ENCODE measurements around the gene RIC3.

The RIC3 gene

GRCh38 chr11:8156877-8157276, 11.9 kb downstream of the RIC3 start:
- Mint-ChIP-seq H3K27me3 (no peaks in the 10 kb centered on the region), H3K27ac (no peak overlapping the region), H3K4me1 (ENCODE audit: low read depth) (peaks cover 17% of the 10 kb centered on the region), H3K9me3 (no peaks in the 10 kb centered on the region), H3K4me3 (no peak overlapping the region), H3K36me3 (ENCODE audit: low read depth) (peaks cover 13% of the 10 kb centered on the region)
- no peak for DNase-seq

- H3K4me1 Mint-ChIP-seq (ENCODE audit: low read depth): no peaks in the 10 kb centered on the region
- H3K27me3 Mint-ChIP-seq: no peaks in the 10 kb centered on the region
- no peak overlapping the region for H3K4me3 Mint-ChIP-seq
- H3K9me3 Mint-ChIP-seq: no peaks in the 10 kb centered on the region
- H3K36me3 Mint-ChIP-seq (ENCODE audit: low read depth): peaks cover 52% of the 10 kb centered on the region
- DNase-seq: no peak
- H3K27ac Mint-ChIP-seq: no peak overlapping the region
Measured at GRCh38 chr11:8149726-8150125, 19.1 kb downstream of the RIC3 start.

GRCh38 chr11:8138526-8138925, 30.3 kb downstream of the RIC3 start:
- no peak overlapping the region for H3K4me3 Mint-ChIP-seq
- no peak for DNase-seq
- peaks cover 7% of the 10 kb centered on the region for H3K9me3 Mint-ChIP-seq
- no peaks in the 10 kb centered on the region for H3K4me1 Mint-ChIP-seq (ENCODE audit: low read depth)
- peaks cover 67% of the 10 kb centered on the region for H3K36me3 Mint-ChIP-seq (ENCODE audit: low read depth)
- H3K27me3 Mint-ChIP-seq: no peaks in the 10 kb centered on the region
- no peak overlapping the region for H3K27ac Mint-ChIP-seq

GRCh38 chr11:8127447-8127846, 41.4 kb downstream of the RIC3 start:
- Mint-ChIP-seq H3K27ac (no peak overlapping the region), H3K4me1 (ENCODE audit: low read depth) (peaks cover 4% of the 10 kb centered on the region), H3K9me3 (no peaks in the 10 kb centered on the region), H3K36me3 (ENCODE audit: low read depth) (peaks cover 50% of the 10 kb centered on the region), H3K4me3 (no peak overlapping the region), H3K27me3 (no peaks in the 10 kb centered on the region)
- DNase-seq: no peak

GRCh38 chr11:8126649-8127289, 42.1 kb downstream of the RIC3 start:
- H3K27me3 Mint-ChIP-seq: no peaks in the 10 kb centered on the region
- no peak for DNase-seq
- no peak overlapping the region for H3K27ac Mint-ChIP-seq
- peaks cover 4% of the 10 kb centered on the region for H3K4me1 Mint-ChIP-seq (ENCODE audit: low read depth)
- H3K9me3 Mint-ChIP-seq: no peaks in the 10 kb centered on the region
- peaks cover 53% of the 10 kb centered on the region for H3K36me3 Mint-ChIP-seq (ENCODE audit: low read depth)
- no peak overlapping the region for H3K4me3 Mint-ChIP-seq

GRCh38 chr11:8122173-8122764, 46.6 kb downstream of the RIC3 start:
- H3K27ac Mint-ChIP-seq: no peak overlapping the region
- H3K9me3 Mint-ChIP-seq: peaks cover 6% of the 10 kb centered on the region
- peaks cover 59% of the 10 kb centered on the region for H3K36me3 Mint-ChIP-seq (ENCODE audit: low read depth)
- peaks cover 4% of the 10 kb centered on the region for H3K4me1 Mint-ChIP-seq (ENCODE audit: low read depth)
- H3K4me3 Mint-ChIP-seq: no peak overlapping the region
- no peak for DNase-seq
- H3K27me3 Mint-ChIP-seq: no peaks in the 10 kb centered on the region

- DNase-seq: no peak
- H3K4me1 Mint-ChIP-seq (ENCODE audit: low read depth): no peaks in the 10 kb centered on the region
- H3K27me3 Mint-ChIP-seq: no peaks in the 10 kb centered on the region
- H3K36me3 Mint-ChIP-seq (ENCODE audit: low read depth): peaks cover 81% of the 10 kb centered on the region
- H3K4me3 Mint-ChIP-seq: no peak overlapping the region
- peaks cover 13% of the 10 kb centered on the region for H3K9me3 Mint-ChIP-seq
- no peak overlapping the region for H3K27ac Mint-ChIP-seq
Measured at GRCh38 chr11:8111636-8112035, 57.2 kb downstream of the RIC3 start.

- Mint-ChIP-seq H3K27ac (no peak overlapping the region), H3K9me3 (peaks cover 13% of the 10 kb centered on the region), H3K4me1 (ENCODE audit: low read depth) (no peaks in the 10 kb centered on the region), H3K27me3 (no peaks in the 10 kb centered on the region), H3K4me3 (no peak overlapping the region), H3K36me3 (ENCODE audit: low read depth) (peaks cover 80% of the 10 kb centered on the region)
- DNase-seq: no peak
Measured at GRCh38 chr11:8110396-8110795, 58.4 kb downstream of the RIC3 start.

- H3K9me3 Mint-ChIP-seq: peaks cover 7% of the 10 kb centered on the region
- no peak overlapping the region for H3K4me3 Mint-ChIP-seq
- peaks cover 75% of the 10 kb centered on the region for H3K36me3 Mint-ChIP-seq (ENCODE audit: low read depth)
- H3K27ac Mint-ChIP-seq: no peak overlapping the region
- no peaks in the 10 kb centered on the region for H3K27me3 Mint-ChIP-seq
- no peaks in the 10 kb centered on the region for H3K4me1 Mint-ChIP-seq (ENCODE audit: low read depth)
- DNase-seq: no peak
Measured at GRCh38 chr11:8109675-8110074, 59.1 kb downstream of the RIC3 start.

GRCh38 chr11:8108421-8108820, 60.4 kb downstream of the RIC3 start:
- Mint-ChIP-seq H3K27me3 (no peaks in the 10 kb centered on the region), H3K4me1 (ENCODE audit: low read depth) (no peaks in the 10 kb centered on the region), H3K27ac (no peak overlapping the region), H3K4me3 (no peak overlapping the region), H3K36me3 (ENCODE audit: low read depth) (peaks cover 75% of the 10 kb centered on the region), H3K9me3 (no peaks in the 10 kb centered on the region)
- no peak for DNase-seq

GRCh38 chr11:8107642-8108041, 61.2 kb downstream of the RIC3 start:
- Mint-ChIP-seq H3K4me1 (ENCODE audit: low read depth) (no peaks in the 10 kb centered on the region), H3K36me3 (ENCODE audit: low read depth) (peaks cover 73% of the 10 kb centered on the region), H3K27me3 (no peaks in the 10 kb centered on the region), H3K4me3 (no peak overlapping the region), H3K27ac (no peak overlapping the region), H3K9me3 (no peaks in the 10 kb centered on the region)
- DNase-seq: no peak

- no peak for DNase-seq
- Mint-ChIP-seq H3K36me3 (ENCODE audit: low read depth) (peaks cover 70% of the 10 kb centered on the region), H3K27me3 (no peaks in the 10 kb centered on the region), H3K9me3 (no peaks in the 10 kb centered on the region), H3K27ac (no peak overlapping the region), H3K4me1 (ENCODE audit: low read depth) (no peaks in the 10 kb centered on the region), H3K4me3 (no peak overlapping the region)
Measured at GRCh38 chr11:8106679-8107078, 62.1 kb downstream of the RIC3 start.

GRCh38 chr11:8105666-8106065, 63.2 kb downstream of the RIC3 start:
- Mint-ChIP-seq H3K9me3 (no peaks in the 10 kb centered on the region), H3K27me3 (no peaks in the 10 kb centered on the region), H3K36me3 (ENCODE audit: low read depth) (peaks cover 60% of the 10 kb centered on the region), H3K4me1 (ENCODE audit: low read depth) (no peaks in the 10 kb centered on the region), H3K4me3 (no peak overlapping the region), H3K27ac (no peak overlapping the region)
- DNase-seq: no peak

- Mint-ChIP-seq H3K9me3 (no peaks in the 10 kb centered on the region), H3K4me1 (ENCODE audit: low read depth) (no peaks in the 10 kb centered on the region), H3K27ac (no peak overlapping the region), H3K36me3 (ENCODE audit: low read depth) (peaks cover 55% of the 10 kb centered on the region), H3K27me3 (no peaks in the 10 kb centered on the region), H3K4me3 (no peak overlapping the region)
- no peak for DNase-seq
Measured at GRCh38 chr11:8105133-8105532, 63.7 kb downstream of the RIC3 start.

GRCh38 chr11:8103909-8104308, 64.9 kb downstream of the RIC3 start:
- no peak overlapping the region for H3K27ac Mint-ChIP-seq
- H3K4me1 Mint-ChIP-seq (ENCODE audit: low read depth): no peaks in the 10 kb centered on the region
- H3K36me3 Mint-ChIP-seq (ENCODE audit: low read depth): peaks cover 43% of the 10 kb centered on the region
- no peaks in the 10 kb centered on the region for H3K9me3 Mint-ChIP-seq
- H3K27me3 Mint-ChIP-seq: no peaks in the 10 kb centered on the region
- no peak for DNase-seq
- H3K4me3 Mint-ChIP-seq: no peak overlapping the region

- Mint-ChIP-seq H3K27ac (no peak overlapping the region), H3K36me3 (ENCODE audit: low read depth) (peaks cover 33% of the 10 kb centered on the region), H3K4me3 (no peak overlapping the region), H3K4me1 (ENCODE audit: low read depth) (no peaks in the 10 kb centered on the region), H3K27me3 (no peaks in the 10 kb centered on the region), H3K9me3 (no peaks in the 10 kb centered on the region)
- DNase-seq: no peak
Measured at GRCh38 chr11:8102965-8103364, 65.9 kb downstream of the RIC3 start.
